ENCODE data around the gene TOM1L1. TPM values are rescaled to one million over a fixed set of nuclear protein-coding genes. Genes with fewer than 3 reads are reported as not detected.

The TOM1L1 gene
- total RNA-seq, 2 experiments from 2014 or later: not detected

DNA sequence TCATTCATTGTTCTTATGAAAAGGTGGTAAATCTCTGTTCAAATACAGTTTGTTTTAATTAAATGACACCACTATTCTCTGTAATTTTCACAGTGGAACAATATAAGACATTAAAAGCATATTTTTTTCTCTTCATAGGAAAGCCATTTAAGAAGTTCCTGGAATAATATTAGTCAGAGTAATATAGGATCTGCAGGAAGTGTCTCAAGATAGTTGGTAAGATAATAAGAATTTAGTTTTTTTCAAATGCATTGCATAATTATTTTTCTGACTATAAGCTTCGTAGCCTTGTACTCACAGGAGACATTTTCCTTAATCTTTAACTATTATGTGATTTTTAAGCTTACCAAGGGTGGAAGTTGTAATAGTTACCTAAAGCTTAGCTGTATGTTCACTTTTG is 84.8 kb downstream of the TOM1L1 start:
- DNase-seq (ENCODE audit: low spot score): no peak
- no peak for TF ChIP-seq EZH2phosphoT487 (IDR thresholded peaks at IDR 0.05; ENCODE audit: borderline replicate concordance, low read depth, low read length)
- TF ChIP-seq, protein P1, sequence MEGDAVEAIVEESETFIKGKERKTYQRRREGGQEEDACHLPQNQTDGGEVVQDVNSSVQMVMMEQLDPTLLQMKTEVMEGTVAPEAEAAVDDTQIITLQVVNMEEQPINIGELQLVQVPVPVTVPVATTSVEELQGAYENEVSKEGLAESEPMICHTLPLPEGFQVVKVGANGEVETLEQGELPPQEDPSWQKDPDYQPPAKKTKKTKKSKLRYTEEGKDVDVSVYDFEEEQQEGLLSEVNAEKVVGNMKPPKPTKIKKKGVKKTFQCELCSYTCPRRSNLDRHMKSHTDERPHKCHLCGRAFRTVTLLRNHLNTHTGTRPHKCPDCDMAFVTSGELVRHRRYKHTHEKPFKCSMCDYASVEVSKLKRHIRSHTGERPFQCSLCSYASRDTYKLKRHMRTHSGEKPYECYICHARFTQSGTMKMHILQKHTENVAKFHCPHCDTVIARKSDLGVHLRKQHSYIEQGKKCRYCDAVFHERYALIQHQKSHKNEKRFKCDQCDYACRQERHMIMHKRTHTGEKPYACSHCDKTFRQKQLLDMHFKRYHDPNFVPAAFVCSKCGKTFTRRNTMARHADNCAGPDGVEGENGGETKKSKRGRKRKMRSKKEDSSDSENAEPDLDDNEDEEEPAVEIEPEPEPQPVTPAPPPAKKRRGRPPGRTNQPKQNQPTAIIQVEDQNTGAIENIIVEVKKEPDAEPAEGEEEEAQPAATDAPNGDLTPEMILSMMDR (conservative IDR thresholded peaks at IDR 0.05; ENCODE audit: low read length): no peak
- ChIA-PET CTCF (ENCODE audit: unreplicated experiment) (no interaction called here), POLR2A (interaction anchor here (0.5 to 1.0 kb wide), 4 partner anchors 12 to 625 kb away, joined by 3 to 5 read pairs (median 4); no protein-coding TSS in a partner anchor)
- no TSS peak for BruUV-seq (replicated peaks)
- no peaks in the 10 kb centered on the region for H4K20me1 ChIP-seq (ENCODE audit: insufficient read depth, low read length)
- intact Hi-C loops (cut with micrococcal nuclease; ENCODE audit: unreplicated experiment): loop anchor here (5.0 kb wide), 1 partner anchor 527 kb away; the partner anchor contains the start of gene SMIM36
- no peak overlapping the region for H3K27ac ChIP-seq (ENCODE audit: low read depth, low read length, poor library complexity, severe bottlenecking)
- no peaks in the 10 kb centered on the region for H3K9me2 ChIP-seq (ENCODE audit: insufficient read depth, low read length)
- no peaks in the 10 kb centered on the region for H3K79me2 ChIP-seq (ENCODE audit: insufficient read depth, low read depth, low read length)
- no peak overlapping the region for H2AFZ ChIP-seq (ENCODE audit: low read length)
- no peaks in the 10 kb centered on the region for H3K36me3 ChIP-seq (ENCODE audit: insufficient read depth, low read length)
- no peak overlapping the region for H3K4me3 ChIP-seq (ENCODE audit: low read depth, low read length, poor library complexity, severe bottlenecking)
- H3K4me2 ChIP-seq (ENCODE audit: low read length): no peak overlapping the region
- no peaks in the 10 kb centered on the region for H3K4me1 ChIP-seq (ENCODE audit: insufficient read depth, low read length, poor library complexity, severe bottlenecking)
- H3K9me3 ChIP-seq (ENCODE audit: low read length): peaks cover 7% of the 10 kb centered on the region; the same call in 1 of the 2 replicates

DNA sequence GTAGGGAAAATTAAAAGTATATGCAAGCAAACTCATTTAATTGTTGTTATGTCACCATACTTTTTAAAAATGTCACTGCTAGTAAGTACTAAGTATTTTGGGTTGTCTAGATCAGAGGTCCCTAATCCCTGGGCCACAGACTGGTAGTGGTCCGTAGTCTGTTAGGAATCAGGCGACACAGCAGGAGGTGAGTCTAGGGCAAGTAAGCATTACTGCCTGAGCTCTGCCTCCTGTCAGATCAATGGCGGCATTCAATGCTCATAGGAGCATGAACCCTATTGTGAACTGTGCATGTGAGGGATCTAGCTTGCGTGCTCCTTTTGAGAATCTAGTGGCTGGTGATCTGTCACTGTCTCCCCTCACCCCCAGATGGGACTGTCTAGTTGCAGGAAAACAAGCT is 89.5 kb downstream of the TOM1L1 start:
- ChIA-PET CTCF (ENCODE audit: unreplicated experiment) (no interaction called here), POLR2A (no interaction called here)
- no peak for DNase-seq (ENCODE audit: low spot score)
- Histone ChIP-seq H3K4me3 (ENCODE audit: low read depth, low read length, poor library complexity, severe bottlenecking) (no peak overlapping the region), H3K9me3 (ENCODE audit: low read length) (no peaks in the 10 kb centered on the region), H3K79me2 (ENCODE audit: insufficient read depth, low read depth, low read length) (no peaks in the 10 kb centered on the region), H3K4me1 (ENCODE audit: insufficient read depth, low read length, poor library complexity, severe bottlenecking) (no peaks in the 10 kb centered on the region), H3K9me2 (ENCODE audit: insufficient read depth, low read length) (no peaks in the 10 kb centered on the region), H4K20me1 (ENCODE audit: insufficient read depth, low read length) (no peaks in the 10 kb centered on the region), H3K36me3 (ENCODE audit: insufficient read depth, low read length) (no peaks in the 10 kb centered on the region), H2AFZ (ENCODE audit: low read length) (no peak overlapping the region), H3K27ac (ENCODE audit: low read depth, low read length, poor library complexity, severe bottlenecking) (no peak overlapping the region), H3K4me2 (ENCODE audit: low read length) (no peak overlapping the region)
- BruUV-seq (replicated peaks): no TSS peak
- intact Hi-C loops (cut with micrococcal nuclease; ENCODE audit: unreplicated experiment): loop anchor here (5.0 kb wide), 1 partner anchor 187 kb away; no protein-coding TSS in a partner anchor
- TF ChIP-seq EZH2phosphoT487 (IDR thresholded peaks at IDR 0.05; ENCODE audit: borderline replicate concordance, low read depth, low read length): no peak
- TF ChIP-seq, protein P1 (conservative IDR thresholded peaks at IDR 0.05; ENCODE audit: low read length): no peak

DNA sequence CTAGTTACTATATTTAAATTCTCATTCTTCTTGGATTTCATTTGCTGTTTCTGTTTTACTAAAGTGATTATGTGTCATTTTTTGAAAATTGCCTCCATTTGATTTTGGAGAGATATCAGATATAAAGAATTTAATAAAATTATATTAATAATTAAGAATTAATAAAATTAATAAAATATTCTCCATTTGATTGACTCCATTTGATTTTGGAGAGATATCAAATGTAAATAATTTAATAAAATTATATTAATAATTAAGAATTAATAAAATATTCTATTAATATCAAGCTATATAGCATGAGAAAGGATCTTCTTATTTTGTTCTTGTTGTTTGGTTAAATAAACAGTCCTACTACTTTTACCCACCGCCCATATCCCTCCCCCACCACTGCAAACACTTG is 90.9 kb downstream of the TOM1L1 start:
- CTCF ChIA-PET (ENCODE audit: unreplicated experiment): no interaction called here
- BruUV-seq (replicated peaks): no TSS peak
- intact Hi-C loops (cut with micrococcal nuclease; ENCODE audit: unreplicated experiment): loop anchor here (5.0 kb wide), 1 partner anchor 186 kb away; no protein-coding TSS in a partner anchor
- no peak overlapping the region for H2AFZ ChIP-seq (ENCODE audit: low read length)
- DNase-seq (ENCODE audit: low spot score): no peak
- POLR2A ChIA-PET: interaction anchor here (0.7 to 1.8 kb wide), 2 partner anchors 11 to 360 kb away, joined by 3 to 8 read pairs; no protein-coding TSS in a partner anchor
- no peak overlapping the region for H3K27ac ChIP-seq (ENCODE audit: low read depth, low read length, poor library complexity, severe bottlenecking)
- H3K9me2 ChIP-seq (ENCODE audit: insufficient read depth, low read length): no peaks in the 10 kb centered on the region
- no peak overlapping the region for H3K4me2 ChIP-seq (ENCODE audit: low read length)
- TF ChIP-seq, protein P1 (conservative IDR thresholded peaks at IDR 0.05; ENCODE audit: low read length): no peak
- TF ChIP-seq EZH2phosphoT487 (IDR thresholded peaks at IDR 0.05; ENCODE audit: borderline replicate concordance, low read depth, low read length): no peak
- no peak overlapping the region for H3K4me3 ChIP-seq (ENCODE audit: low read depth, low read length, poor library complexity, severe bottlenecking)
- no peaks in the 10 kb centered on the region for H3K9me3 ChIP-seq (ENCODE audit: low read length)
- H4K20me1 ChIP-seq (ENCODE audit: insufficient read depth, low read length): no peaks in the 10 kb centered on the region
- no peaks in the 10 kb centered on the region for H3K79me2 ChIP-seq (ENCODE audit: insufficient read depth, low read depth, low read length)
- H3K36me3 ChIP-seq (ENCODE audit: insufficient read depth, low read length): no peaks in the 10 kb centered on the region
- H3K4me1 ChIP-seq (ENCODE audit: insufficient read depth, low read length, poor library complexity, severe bottlenecking): no peaks in the 10 kb centered on the region
